GM21515 (cell line): Measurements from ENCODE around the gene NT5DC1.

Experiments used
- ATAC-seq: cut with Tn5 transposase; IDR thresholded peaks from one replicate; pipeline ENCODE4 v1.9.1; 2021; ENCODE audit not compliant: unreplicated experiment

Gene NT5DC1

GRCh38 chr6:116100419-116101301, at the start of gene NT5DC1:
TSS of gene NT5DC1 (plus strand) at chr6:116100853. CDS start at chr6:116100931, 78 bp downstream.
- peak; percentile 86 for ATAC-seq

DNA sequence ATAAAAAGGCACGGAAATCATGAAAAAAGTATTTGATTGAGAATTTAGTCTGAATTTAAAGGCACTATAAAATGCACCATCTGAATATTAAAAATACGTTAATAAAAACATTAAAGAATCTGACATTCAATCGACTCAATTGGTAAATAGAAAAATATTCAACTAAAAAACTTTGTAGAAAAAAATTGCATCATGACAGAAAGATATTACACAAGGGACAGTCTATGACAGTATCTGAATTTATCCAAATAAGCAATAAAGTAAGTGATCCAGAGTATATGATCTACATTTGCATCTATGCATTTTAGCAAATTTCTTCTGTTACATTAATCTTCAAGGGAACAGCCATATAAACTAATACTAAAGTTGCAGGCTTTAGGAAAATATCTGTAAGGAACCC, 49.4 kb upstream of the NT5DC1 start:
- ATAC-seq, result no peak

- ATAC-seq, result no peak
Observed at GRCh38 chr6:116055513-116055912, 45.1 kb upstream of the NT5DC1 start.

- ATAC-seq, result no peak
Observed at GRCh38 chr6:116057766-116058165, 42.9 kb upstream of the NT5DC1 start.

DNA sequence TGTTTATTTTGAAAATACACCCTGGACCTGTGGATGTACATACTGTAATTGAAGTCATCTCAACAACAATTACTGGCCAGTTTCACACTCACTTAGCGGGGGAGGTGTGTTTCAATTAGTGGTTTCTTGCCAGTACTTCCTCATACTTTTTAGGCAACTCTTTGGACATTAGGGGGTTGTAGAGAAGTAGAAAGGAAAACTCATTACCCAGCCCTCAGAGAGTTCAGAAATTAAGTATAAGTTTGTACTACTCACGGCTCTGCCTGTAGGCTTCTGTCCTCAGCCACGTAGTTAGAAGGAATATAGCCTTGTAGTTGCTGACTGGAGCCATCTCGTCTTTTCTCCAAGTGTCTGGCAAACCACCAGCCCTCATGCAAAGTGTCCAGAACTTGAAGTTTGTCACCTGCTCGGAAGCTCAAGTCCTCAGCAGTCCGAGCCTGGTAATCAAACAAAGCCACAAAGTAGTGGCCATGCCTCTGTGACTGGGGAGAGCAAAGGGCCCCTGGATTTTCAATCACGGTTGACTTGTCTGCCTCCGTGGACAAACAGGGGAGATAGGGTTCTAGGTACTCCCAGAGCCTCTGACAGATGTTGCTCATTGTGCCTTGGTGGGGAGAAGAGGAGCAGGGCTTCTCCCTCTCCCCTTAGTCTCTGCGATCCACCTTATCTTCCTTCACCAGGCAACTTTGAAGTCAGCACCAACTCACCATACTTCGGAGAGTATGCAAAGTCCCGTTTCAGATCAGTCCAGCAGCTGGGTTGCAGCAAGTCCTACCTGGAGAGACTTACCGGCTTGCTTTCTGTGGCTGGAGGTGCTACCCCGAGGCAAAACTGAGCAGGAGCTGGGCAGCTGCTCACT, 40.7 kb upstream of the NT5DC1 start:
- ATAC-seq, result peak; percentile 77

DNA sequence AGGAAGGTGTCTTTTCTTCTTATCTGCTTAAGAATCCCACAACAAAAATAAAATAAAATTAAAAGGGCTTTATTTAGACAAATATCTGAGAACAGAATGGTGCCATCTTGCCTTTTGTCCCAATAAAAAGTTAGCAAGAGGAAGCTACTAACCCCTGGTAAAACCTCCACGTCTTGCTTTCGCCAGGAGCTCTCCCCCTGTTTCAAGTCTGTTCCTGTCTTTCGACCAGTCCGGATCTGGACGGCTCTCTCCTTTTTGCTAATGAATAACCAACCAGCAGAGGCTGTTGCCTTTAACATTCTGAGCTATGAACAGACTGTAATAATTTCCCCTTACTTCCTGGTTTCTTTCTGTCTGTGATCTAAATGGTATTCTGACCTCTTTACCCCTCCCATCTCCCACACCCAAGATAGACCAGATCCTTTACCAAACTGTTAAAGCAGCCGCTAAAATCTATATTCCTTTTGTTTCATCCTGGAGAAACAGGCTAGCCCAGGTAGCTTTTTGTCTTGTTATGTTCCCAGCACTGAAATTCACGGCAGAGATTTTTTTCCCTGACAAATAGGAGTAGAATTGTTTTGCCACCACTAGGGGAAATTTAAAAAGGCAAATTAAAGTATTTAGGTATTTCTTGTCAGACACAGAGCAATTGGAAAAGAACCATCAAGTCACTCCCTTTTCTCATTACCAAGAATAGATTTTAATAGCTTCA, 39.9 kb upstream of the NT5DC1 start, which contains the start of gene FRK:
TSS of gene FRK (minus strand) at position 320 of the 712 bp plus-strand sequence. CDS start 580 bp downstream, outside the sequence.
- no peak for ATAC-seq

GRCh38 chr6:116062496-116062895, 38.2 kb upstream of the NT5DC1 start:
- no peak for ATAC-seq

DNA sequence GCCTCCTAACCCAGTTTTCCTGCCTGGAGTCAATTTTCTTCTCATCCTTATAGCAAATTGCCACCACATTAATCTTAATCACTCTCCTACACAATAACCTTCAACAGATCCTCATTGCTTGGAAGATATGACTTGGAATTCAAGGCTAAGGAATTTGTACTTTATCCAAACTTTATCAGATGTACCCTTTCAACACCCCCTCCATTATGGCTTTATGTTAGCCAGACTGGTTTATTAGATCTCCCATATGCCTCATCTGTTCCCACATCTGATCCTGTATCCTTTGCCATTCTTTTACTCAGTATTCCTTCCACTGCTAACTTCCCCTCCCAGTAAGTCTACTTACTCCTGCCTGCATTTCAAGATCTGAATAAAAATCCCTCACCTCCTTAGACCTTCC, 36.0 kb upstream of the NT5DC1 start:
- ATAC-seq, result no peak

DNA sequence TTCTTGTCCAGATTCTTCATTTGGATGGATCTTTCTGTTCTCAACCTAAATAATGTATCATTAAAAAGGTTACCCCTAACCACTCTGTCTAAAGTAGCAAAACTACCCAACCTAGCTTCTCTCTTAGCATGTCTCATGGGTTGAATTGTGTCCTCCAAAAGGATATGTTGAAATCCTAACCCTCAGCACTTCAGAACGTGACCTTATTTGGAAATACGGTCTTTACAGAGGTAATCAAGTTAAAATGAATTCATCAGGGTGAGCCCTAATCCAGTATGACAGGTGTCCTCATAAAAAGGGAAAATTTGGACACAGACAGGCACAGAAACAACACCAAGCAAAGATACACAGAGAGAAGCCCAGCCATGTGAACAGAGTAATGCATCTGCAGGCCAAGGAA, 33.9 kb upstream of the NT5DC1 start:
- ATAC-seq, result no peak

DNA sequence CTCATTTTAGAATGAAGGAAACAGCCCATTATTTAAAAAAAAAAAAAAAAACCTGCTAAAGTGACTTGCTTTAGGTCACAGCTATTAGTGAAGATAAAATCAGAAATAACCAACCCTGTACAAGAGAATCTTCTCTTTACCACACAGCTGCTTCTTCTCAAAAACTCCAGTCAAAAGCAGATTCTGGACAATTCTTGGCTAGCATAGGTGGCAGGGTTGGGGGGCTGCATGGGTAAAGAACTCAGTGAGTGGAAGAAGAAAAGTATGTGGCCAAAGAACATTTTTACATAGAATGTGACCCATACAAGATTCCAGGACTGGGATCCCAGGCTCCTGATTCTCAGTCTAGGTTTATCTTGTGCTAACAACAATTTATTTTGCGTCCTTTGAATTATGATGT, 30.6 kb upstream of the NT5DC1 start:
- ATAC-seq, result no peak

GRCh38 chr6:116070616-116071389, 29.9 kb upstream of the NT5DC1 start:
- no peak for ATAC-seq

DNA sequence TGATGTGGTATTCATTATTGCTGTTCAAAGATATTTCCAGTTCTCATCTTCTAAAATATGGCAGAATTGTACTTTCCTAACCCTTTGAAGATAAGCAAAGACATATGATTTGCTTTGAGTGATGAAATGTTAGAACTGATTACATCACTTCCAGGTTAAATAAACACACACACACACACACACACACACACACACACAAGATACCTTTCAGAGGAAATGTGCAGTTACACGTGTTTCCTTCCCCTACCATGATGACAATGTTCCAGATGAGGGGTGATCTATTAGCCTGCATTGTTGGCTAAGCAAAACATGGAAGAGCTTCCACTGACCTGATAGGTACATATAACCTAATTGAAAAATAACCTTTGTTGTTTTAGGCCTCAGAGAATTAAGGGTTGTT, 28.3 kb upstream of the NT5DC1 start:
- no peak for ATAC-seq

DNA sequence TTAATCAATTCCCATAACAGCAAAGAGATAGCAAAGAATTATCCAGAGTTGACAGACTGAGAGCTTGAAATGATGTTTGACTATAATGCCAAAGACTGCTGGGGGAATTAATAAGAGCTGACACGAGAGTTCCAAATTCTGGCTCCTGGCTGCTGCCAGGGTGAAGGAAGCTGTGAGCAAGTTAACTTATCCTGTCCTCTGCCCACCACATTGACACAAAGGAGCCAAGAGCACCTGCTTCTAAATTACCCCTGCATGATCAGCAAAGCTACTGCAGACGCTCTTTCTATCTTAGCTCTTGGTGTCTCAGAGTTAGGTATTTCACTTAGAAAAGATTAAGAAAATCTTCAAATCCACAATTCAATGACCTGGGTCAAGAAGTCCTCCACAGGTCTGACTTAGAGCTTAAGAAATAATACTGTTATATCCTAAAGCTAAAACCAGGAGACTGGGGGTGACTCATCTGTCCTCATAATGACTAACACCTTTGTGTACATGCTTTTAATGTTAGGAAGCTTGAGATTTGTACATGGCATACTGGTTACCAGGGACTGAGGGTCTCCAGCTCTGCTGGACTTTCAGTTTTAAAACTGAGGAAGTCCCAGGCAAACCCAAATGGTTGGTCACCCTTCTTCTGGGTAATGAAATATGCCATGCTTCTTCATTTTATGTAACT, 26.8 kb upstream of the NT5DC1 start:
- no peak for ATAC-seq

GRCh38 chr6:116074732-116075390, 25.8 kb upstream of the NT5DC1 start:
- ATAC-seq, result no peak

DNA sequence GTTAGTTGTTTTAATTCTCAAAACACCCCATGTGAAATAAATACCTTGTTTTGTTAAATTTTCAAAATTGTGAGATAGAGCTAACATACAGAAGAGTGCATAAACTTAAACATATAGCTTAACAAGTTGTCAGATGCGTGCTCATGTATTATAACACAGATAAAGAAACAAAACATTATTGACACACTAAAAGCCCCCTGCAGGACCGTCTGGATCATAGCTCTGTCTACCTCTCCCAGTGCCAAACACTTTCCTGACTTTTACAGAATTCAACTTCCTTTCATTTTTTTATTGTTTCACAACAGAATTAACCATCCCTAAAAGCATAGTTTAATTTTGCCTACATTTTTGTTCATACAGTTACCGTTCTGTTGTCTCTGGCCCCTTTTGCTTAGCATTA, 22.1 kb upstream of the NT5DC1 start:
- no peak for ATAC-seq

GRCh38 chr6:116078945-116079344, 21.7 kb upstream of the NT5DC1 start:
- ATAC-seq, result no peak

DNA sequence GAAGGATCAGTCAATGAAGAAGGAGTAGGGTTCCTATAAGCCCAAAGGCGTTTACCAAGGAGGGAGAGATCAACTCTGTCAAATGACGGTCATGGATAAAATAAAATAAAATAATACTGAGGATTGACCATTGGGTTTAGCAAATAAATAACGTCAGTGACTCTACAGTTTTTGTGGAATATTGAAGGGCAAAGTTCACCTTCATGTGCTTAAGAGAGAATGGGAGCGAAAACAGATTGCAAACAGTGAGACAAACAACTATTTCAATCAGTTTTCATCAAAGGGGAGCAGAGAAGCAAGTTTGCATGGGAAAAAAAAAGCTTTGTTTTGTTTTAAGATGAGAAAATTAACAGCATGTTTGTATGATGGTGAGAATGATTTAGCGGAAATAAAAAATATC, 17.6 kb upstream of the NT5DC1 start:
- no peak for ATAC-seq

- no peak for ATAC-seq
Observed at GRCh38 chr6:116084284-116084683, 16.4 kb upstream of the NT5DC1 start.

GRCh38 chr6:116087437-116088027, 13.1 kb upstream of the NT5DC1 start:
- peak; percentile 96 for ATAC-seq
